ENCODE results near the gene RAD51. TPM values are rescaled to one million over a fixed set of nuclear protein-coding genes. Genes with fewer than 3 reads are reported as not detected.

Gene RAD51
- total and polyA plus RNA-seq, 2 of the 8 experiments (the other 6 are each of a cell fraction or from before 2014, with no cell fraction given) = 32.2 to 42.4 TPM

DNA sequence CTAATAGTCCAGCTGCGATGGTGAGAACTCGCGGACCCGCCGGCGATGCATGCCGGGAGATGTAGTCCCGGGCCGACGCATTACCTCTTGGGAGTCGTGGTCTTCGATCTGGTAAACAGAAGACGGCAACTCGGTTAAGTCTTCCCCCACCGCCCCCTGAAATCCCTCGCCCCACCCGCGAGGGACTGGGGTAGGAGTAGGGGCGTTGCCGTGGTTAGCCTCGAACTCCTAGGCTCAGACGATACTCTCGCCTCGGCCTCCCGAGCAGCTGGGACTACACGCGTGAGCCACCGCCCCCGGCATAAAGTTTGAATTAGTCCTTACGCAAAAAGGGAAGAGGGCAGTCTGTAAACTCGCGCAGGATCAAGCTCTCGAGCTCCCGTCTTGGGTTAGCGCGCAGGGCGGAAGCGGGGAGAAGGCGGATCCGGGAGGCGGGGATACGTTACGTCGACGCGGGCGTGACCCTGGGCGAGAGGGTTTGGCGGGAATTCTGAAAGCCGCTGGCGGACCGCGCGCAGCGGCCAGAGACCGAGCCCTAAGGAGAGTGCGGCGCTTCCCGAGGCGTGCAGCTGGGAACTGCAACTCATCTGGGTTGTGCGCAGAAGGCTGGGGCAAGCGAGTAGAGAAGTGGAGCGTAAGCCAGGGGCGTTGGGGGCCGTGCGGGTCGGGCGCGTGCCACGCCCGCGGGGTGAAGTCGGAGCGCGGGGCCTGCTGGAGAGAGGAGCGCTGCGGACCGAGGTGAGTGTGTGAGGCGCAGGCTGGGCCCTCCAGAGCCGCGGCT is at the start of gene RAD51 (continued):
- peak; percentile 92 for TF ChIP-seq PHF8 (conservative IDR thresholded peaks at IDR 0.05; ENCODE audit: low read depth, low read length)
- peak; percentile 90 for TF ChIP-seq POLR2A (IDR thresholded peaks at IDR 0.05; ENCODE audit: control extremely low read depth in 1 of 2, low read depth in 2 of 2, low read length in 2 of 2)
- no peak for TF ChIP-seq CHD1 (IDR thresholded peaks at IDR 0.05; ENCODE audit: low read depth, low read length)
- no peak for TF ChIP-seq NRF1 (IDR thresholded peaks at IDR 0.05; ENCODE audit: low read depth, low read length)
- no peak for TF ChIP-seq RXRA (IDR thresholded peaks at IDR 0.05; ENCODE audit: insufficient read depth, low read depth, low read length)
- 0 out of 2 replicates have a peak, but pooled peaks have one; percentile 6 for TF ChIP-seq BACH1 (IDR thresholded peaks at IDR 0.05; ENCODE audit: low read length)
- TF ChIP-seq TAF7 (optimal IDR thresholded peaks at IDR 0.05; ENCODE audit: borderline replicate concordance, low read depth, low read length) = peak; percentile 11
- TF ChIP-seq KDM1A (IDR thresholded peaks at IDR 0.05; ENCODE audit: borderline replicate concordance, low read length) = no peak
- no peak for TF ChIP-seq RNF2 (IDR thresholded peaks at IDR 0.05; ENCODE audit: borderline replicate concordance, low read depth, low read length, missing control alignments, poor library complexity, severe bottlenecking)
- TF ChIP-seq SIX5 (IDR thresholded peaks at IDR 0.05; ENCODE audit: low read depth, low read length) = peak; percentile 70
- TF ChIP-seq SAP30 (IDR thresholded peaks at IDR 0.05; ENCODE audit: insufficient read depth, insufficient replicate concordance, low read length) = peak; percentile 33
- TF ChIP-seq, protein P1, sequence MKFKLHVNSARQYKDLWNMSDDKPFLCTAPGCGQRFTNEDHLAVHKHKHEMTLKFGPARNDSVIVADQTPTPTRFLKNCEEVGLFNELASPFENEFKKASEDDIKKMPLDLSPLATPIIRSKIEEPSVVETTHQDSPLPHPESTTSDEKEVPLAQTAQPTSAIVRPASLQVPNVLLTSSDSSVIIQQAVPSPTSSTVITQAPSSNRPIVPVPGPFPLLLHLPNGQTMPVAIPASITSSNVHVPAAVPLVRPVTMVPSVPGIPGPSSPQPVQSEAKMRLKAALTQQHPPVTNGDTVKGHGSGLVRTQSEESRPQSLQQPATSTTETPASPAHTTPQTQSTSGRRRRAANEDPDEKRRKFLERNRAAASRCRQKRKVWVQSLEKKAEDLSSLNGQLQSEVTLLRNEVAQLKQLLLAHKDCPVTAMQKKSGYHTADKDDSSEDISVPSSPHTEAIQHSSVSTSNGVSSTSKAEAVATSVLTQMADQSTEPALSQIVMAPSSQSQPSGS (IDR thresholded peaks at IDR 0.05; ENCODE audit: low read length) = peak; percentile 56
- peak; percentile 84 for TF ChIP-seq TAF1 (IDR thresholded peaks at IDR 0.05; ENCODE audit: low read depth, low read length)
- TF ChIP-seq CEBPB (IDR thresholded peaks at IDR 0.05; ENCODE audit: low read depth, low read length) = no peak
- no peak for TF ChIP-seq TEAD4 (IDR thresholded peaks at IDR 0.05; ENCODE audit: low read depth, low read length)
- no peak for TF ChIP-seq RBBP5 (IDR thresholded peaks at IDR 0.05; ENCODE audit: borderline replicate concordance, low read depth, low read length)
- TF ChIP-seq SP1 (IDR thresholded peaks at IDR 0.05; ENCODE audit: low read depth, low read length) = 0 out of 2 replicates have a peak, but pooled peaks have one; percentile 17
- 0 out of 2 replicates have a peak, but pooled peaks have one; percentile 8 for TF ChIP-seq TCF12 (IDR thresholded peaks at IDR 0.05; ENCODE audit: low read depth, low read length)
- TF ChIP-seq SIN3A (conservative IDR thresholded peaks at IDR 0.05 in 1 of 2, IDR thresholded peaks at IDR 0.05 in 1 of 2; ENCODE audit: low read depth in 1 of 2, low read length in 2 of 2) = peak in 1 of 2 experiments; percentile 68; a peak in 1 of 4 replicates
- TF ChIP-seq, protein P2, sequence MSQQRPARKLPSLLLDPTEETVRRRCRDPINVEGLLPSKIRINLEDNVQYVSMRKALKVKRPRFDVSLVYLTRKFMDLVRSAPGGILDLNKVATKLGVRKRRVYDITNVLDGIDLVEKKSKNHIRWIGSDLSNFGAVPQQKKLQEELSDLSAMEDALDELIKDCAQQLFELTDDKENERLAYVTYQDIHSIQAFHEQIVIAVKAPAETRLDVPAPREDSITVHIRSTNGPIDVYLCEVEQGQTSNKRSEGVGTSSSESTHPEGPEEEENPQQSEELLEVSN (IDR thresholded peaks at IDR 0.05) = peak; percentile 96
- no peak for TF ChIP-seq BCL11A (IDR thresholded peaks at IDR 0.05; ENCODE audit: low read depth in 2 of 2, low read length in 2 of 2)
- TF ChIP-seq YY1 (IDR thresholded peaks at IDR 0.05; ENCODE audit: low read depth, low read length) = no peak
